CD4-positive, alpha-beta T cell treated with Interleukin-2 at 100 ng/mL for 4 hours (primary cell): ENCODE data around the gene LAMTOR5.
"Not testable (repeated sequence)": the region's sequence is repeated elsewhere in the genome, so short reads cannot be mapped to it uniquely, and the experiment has no call there.

ENCODE experiments used
- DNase-seq: peaks from one replicate; pipeline ENCODE4 v3.0.0-alpha.2; 2020; ENCODE audit warnings: low spot score

The LAMTOR5 gene

DNA sequence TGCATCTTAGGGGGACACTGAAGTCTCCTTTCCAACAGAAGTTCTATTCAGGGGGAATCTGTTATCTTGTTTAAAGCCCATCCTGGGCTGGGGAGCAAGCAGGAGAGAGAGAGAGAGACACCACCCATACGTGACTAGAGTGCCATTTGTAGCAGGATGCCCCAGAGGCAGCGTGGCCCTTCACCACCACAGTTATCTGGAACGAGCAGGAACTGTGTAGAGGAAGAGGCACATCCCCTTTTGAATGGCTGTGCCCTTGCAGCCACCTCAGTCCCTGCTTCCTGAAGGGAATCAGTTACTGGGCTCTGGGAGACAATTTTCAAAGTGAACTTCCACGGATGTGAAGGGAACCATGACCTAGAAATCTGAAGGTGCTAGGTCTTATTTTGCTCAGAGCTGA lies 19.4 kb upstream of the LAMTOR5 start:
- no peak for DNase-seq

DNA sequence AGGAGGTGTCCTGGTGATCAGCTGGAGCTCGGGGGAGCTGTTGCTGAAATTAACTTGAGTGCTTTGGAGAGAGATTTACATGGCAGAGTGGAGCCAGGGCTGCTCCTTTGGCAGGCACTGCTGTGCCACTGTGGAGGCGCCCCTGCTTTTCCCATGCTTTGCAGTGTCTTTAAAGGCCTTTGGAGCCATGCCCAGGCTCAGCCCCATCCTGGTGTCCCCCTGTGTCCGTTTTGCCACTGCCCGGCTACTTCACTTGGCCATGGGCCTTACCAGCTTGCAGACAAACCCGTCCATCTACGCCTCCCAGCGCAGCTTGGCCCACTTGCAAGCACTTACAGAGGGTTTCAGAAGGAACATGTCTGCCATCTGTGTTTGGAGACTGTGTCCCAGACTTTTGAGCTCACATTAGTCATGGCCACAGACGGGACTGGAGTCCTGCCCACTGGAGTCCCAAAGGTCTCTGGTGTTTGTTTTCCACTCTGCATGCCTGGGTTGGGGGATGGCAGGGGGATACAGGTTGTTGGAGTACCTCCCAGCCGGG lies 18.2 kb upstream of the LAMTOR5 start:
- no peak for DNase-seq

DNA sequence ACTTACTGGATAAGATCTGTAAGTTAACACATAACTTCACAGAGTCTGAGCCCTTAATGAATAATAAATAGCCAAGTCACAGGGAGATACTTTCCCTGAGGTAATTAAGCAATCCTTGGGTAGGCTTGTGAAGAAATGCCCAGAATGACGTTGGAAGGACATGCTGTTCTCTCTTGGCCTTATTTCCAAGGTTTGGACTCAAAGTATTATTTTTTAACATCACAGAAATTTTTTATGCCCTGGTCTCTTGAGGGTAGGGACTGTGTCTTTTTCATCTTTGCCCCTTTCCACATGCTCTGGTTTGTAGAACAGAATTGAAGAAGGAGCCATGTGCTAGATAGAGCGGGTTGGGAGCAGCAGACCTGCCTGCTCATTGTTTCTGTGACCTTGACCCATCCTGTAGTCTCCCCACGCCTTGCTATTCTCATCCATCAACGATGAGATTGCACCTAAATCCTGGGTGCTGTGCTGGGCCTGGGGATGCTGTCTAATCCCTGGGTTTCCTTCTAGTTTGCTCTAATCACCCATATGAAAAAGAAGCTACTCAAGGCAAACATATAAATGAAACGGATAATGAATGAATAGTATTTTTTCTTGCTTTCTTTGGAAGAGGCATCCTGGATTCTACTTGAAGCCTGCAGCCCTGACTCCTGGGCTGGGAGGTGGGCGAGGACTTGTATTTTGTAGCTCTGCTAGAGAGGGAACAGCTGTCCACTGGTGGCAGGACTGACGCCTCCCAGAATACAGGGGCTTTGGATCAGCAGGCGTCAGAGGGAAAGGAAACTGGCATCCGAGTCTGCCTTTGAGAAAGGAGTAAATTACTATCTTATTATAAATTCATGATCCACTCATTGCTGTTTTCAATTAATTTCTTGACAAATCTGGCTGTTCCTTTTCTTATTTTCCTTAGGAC lies 17.5 kb upstream of the LAMTOR5 start:
- DNase-seq: no peak

DNA sequence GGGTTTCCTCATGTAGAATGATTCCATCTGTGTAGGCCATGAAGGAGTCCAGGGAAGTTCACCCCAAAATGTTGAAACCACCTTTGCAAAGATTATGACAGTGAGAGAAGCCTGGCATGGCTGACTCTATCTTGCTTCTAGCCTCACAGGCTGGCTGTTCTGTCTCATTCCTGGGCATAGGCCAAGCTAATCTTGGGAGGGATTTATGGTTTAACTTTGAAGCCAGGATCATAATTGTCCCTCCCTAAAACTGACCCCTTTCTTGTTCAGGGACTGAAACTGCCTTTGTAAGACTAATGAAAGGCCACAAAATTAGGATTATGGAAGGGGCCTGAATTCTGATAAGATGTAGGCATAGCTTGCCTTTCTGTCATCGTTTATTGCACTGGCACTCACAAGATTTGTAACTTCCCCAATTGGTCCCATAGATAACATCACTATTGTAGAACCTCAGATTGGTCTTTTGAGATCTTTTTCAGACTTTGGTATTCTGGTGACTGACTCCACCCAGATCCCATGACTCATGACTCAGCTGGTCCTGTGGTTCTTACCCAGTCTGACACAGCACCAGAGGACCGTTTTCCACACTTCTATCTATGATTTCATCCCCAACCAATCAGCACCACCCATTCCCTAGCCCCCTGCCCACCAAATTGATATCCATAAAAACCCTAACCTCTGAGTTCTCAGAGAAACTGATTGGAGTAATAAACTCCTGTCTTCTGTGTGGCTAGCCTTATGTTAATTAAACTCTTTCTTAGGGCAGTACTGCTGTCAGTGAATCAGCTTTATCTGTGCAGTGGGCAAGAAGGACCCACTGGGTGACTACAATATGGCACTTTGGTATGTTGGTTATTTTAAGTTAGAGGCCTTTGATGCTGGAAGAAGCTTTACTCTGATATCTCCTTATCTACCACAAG lies 13.6 kb upstream of the LAMTOR5 start:
- DNase-seq: peak; percentile 13

DNA sequence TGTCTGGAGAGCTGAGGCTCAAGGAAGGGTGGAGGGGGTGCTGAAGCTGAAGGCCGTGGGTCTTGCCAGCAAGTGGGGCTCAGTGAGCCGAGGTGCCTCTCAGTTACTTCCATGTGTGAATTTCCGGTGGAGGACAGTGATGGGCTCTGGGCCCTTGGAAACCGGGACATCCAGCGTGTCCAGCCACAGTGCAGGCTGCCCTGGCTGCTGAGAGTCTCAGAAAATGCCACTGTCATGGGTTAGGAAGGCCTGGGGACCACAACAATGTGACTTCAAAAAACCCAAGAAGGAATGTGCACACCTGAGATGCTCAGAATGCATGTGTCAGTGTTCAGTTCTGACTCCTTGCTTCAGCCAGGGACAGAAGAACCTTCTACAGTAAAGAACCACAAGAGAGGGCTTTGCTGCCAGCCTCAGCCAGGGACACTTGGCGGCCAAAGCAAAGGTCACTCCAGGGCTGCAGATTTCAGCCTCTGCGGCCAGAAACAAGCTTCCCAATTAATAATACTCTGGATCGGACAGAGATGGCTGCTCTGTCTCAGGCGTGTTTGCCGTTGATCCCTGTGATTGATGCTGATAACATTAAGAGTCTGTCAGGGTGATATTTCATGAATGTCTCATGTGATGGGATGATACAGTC lies 12.6 kb upstream of the LAMTOR5 start:
- DNase-seq: no peak

DNA sequence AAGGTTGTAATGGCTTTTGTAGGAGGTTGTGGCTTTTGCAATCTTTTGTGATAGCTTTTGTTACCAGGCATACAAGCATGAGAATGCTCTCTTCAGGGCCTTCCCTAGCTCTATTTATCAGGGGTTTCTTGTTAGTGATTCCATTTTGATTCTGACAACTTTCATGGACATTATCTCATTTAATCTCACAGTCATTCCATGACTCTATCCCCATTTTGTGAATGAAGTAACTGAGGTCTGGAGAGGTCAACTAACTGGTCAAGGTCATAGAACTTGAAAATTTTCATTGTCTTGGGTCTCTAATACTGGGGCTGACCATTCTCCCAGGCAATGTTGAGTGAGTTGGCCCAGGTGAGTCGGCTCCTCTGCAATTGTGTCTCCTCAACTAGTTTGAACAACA lies 11.2 kb upstream of the LAMTOR5 start:
- no peak for DNase-seq

DNA sequence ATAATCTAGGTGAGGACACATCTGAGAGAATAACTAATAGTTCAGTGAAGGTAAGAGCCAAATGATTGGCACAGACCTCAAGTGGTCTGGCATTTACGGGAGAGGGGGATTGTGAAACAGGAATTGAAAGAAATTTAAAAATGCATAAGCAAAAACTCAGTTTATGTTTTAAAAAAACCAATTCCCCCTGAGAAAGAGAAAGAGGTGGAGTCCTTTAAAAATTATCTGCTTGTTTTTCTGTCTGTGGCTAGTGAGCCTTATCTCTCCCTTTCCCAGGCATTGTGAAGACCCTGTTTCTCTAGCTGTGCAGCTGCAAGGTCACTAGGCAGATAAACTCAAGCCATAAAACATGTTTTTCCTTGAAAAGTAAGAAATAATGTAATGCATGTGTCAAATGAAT lies 5.6 kb upstream of the LAMTOR5 start:
- not testable (repeated sequence) for DNase-seq

DNA sequence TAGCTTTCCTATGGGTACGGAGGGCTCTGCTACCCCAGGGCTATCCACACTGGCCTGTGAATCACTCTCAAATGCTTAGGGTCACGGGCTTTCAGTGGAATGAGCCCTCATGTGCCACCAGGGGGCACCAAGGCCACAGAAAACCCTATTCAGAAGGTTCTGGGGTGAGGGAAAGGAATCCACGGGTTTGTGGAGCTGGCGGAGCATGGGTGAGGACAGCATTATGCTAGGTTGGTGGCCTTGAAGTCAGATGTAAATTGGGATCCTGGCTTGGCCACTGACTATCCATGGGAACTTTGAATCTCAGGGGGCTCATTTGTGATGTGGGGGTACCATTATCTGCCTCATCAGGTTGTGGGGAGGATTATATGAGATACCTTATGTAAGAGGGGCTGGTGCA lies 5.1 kb upstream of the LAMTOR5 start:
- peak; percentile 72 for DNase-seq

DNA sequence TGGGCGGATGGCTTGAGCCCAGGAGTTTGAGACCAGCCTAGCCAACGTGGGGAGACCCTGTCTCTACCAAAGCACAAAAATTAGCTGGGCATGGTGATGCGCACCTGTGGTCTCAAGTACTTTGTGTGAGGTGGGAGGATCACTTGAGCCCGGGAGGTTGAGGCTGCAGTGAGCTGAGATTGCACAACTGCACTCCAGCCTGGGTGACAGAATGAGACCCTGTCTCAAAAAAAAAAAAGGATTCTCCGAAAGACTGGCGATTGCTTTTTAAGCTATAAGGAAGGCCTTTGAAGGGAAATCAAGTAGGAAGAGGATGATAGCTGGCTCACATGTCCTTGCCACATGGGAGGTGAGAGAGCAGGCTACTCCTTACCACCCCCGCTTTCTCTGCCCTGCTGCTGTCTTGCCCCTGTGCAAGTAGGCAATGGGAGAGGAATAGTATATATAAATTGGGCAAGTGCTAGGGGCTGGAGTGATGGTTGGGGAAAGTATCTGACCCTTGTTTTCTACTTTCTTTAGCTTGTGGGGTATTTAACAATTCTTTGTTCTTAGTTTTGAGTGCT lies 3.8 kb upstream of the LAMTOR5 start:
- no peak for DNase-seq

DNA sequence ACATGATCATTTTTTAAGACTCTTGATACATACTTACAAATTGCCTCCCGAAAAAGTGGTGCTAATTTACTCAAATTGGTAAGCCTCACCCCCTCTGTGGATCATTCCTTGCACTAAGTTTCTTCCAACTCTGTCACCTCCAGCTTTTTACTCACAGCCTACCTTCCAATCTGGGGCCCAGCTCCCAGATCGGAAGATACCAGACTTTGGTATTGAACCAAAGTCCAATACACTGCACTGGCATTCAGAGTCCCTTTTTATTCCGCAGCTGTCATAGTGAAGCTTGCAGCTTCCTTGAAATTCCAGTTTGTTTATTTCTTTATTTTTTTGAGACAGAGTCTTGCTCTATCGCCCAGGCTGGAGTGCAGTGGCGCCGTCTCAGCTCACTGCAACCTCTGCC lies 1.8 kb upstream of the LAMTOR5 start:
- no peak for DNase-seq

DNA sequence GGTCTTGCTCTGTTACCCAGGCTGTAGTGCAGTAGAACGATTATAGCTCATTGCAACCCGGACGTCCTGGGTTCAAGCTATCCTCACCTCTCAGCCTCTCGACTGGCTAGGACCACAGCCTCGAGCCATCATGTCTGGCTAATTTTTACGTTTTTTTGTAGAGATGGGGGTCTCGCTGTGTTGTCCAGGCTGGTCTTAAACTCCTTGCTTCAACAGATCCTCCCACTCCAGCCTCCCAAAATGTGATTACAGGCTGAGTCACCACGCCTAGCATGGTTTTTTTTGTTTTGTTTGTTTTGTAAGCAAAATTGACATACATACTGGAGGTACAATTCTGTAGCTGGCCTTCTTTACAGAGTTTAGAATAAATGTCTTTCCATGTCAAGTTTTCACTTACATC lies 994 bp upstream of the LAMTOR5 start:
- no peak for DNase-seq

DNA sequence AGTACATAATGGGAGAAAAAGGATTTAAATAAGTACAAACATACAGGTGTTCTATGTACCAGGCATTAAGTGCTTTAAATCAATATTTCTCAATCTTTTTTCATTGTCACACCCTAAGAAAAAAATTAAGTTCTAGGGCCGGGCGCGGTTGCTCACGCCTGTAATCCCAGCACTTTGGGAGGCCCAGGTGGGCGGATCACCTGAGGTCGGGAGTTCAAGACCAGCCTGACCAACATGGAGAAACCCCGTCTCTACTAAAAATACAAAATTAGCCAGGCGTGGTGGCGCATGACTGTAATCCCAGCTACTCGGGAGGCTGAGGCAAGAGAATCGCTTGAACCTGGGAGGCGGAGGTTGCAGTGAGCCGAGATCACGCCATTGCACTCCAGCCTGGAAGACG lies 1.1 kb downstream of the LAMTOR5 start:
- DNase-seq: not testable (repeated sequence)

DNA sequence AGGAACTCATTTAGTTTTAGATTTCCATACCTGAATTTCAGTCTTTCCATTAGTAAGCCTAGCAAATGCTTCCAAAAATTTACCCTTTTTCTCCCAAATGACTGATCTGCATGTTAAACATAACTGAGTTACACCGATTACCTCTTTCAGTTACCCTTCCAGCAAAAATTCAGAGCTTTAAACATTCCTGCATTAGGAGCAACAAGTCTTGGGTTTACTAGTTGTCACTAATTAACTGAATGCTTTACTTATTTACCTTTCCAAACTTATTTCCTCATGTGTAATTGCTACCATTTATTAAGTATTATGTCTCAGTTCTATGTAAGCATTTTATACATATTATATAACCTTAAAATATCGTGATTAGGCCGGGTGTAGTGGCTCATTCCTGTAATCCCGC lies 3.1 kb downstream of the LAMTOR5 start:
- no peak for DNase-seq

DNA sequence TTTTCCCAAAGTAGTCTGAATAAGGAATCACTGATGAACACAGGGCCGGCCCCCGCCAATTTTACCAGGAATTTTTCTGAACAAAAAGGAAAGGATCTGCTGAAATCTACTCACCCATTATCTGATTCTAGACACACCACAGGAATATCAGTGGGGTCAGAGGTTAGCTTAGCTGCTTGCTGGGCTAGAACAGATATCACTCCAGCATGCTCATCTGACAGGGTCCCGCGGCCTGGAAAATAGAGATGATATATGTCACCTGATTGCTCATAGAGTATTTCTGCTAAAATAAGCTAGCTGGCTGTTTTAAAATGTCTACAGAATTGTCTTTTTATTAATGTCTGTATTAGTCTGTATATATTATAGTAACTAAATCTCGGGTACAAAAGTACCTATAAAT lies 3.7 kb downstream of the LAMTOR5 start:
- DNase-seq: no peak

DNA sequence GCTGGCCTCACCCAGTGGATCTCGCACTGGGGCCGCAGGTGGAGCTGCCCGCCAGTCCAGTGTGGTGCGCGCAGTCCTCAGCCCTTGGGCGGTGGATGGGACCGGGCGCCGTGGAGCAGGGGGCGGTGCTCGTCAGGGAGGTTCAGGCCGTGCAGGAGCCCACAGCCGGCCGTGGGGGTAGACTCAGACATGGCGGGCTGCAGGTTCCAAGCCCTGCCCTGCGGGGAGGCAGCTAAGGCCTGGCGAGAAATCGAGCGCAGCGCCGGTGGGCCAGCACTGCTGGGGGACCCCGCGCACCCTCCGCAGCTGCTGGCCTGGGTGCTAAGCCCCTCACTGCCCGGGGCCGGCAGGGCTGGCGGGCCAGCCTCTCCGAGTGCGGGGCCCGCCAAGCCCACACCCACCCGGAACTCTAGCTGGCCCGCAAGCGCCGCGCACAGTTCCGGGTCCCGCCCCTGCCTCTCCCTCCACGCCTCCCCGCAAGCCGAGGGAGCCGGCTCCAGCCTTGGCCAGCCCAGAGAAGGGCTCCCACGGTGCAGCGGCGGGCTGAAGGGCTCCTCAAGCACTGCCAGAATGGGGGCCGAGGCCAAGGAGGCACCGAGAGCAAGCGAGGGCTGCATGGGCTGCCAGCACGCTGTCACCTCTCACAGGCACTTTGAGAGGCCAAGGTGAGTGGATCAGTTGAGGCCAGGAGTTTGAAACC lies 11.1 kb downstream of the LAMTOR5 start:
- not testable (repeated sequence) for DNase-seq

DNA sequence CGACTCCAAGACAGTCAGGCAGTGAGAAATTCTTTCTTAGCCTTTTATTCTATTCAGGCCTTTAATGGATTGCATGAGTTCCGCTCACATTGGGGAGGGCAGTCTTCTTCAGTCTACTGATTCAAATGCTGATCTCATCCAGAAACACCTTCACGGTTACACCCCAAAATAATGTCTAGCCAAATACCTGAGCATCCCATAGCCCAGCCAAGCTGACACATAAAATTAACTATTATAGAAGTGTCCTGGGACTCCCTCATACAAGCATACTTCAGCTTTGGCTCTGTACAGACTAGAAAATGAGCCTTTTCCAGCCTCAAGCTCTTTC lies 13.0 kb downstream of the LAMTOR5 start:
- no peak for DNase-seq

DNA sequence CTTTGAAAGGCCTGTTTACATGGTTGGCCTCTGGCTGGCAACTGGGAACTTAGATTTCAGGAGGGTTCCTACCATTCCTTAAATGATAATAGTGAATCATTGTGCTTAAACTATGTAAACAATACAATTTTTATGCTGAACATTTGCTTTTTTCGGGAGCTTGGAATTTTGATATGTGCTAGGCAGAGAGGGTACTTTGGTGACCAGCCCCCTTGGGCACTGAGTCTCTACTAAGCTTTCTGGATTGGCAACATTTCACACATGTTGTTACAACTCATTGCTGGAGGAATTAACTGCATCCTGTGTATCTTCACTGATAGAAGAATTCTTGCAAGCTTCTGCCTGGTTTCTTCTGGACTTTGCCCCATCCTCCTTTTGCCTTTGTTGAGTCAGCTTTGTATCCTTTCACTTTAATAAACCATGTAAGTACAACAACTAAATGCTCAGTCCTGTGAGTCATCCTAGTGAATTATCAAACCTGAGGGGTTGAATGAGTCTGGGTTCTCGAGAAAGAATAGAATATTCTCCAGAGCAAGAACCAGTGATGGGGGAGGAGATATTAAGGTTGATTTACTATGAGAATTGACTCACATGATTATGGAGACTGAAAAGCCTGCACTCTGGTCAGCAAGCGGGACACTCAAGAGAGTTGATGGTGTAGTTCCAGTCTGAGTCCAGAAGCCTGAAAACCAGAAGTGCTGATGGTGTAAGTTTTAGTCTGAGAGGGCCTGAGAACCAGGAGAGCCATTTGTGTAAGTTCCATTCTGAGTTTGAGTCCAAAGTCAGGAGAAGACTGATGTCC lies 13.6 kb downstream of the LAMTOR5 start:
- DNase-seq: no peak

DNA sequence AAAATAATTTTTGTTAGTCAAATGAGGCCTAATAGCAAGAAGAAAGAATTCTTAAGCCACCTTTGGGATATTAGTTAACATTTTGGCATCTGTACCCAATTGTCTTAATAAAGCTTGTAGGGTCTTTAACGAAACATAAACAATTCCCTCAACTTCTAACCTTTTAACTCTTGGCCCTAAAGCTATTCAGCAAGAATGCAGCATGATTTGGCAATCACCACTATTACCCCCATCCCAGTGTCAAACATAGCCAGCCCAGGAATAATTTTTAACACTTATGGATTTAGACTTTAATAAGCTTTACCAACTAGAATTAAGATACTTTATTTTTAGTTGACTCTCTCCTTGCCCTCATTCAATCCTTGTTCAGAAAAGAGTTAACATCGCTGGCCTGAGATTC lies 14.2 kb downstream of the LAMTOR5 start:
- no peak for DNase-seq

DNA sequence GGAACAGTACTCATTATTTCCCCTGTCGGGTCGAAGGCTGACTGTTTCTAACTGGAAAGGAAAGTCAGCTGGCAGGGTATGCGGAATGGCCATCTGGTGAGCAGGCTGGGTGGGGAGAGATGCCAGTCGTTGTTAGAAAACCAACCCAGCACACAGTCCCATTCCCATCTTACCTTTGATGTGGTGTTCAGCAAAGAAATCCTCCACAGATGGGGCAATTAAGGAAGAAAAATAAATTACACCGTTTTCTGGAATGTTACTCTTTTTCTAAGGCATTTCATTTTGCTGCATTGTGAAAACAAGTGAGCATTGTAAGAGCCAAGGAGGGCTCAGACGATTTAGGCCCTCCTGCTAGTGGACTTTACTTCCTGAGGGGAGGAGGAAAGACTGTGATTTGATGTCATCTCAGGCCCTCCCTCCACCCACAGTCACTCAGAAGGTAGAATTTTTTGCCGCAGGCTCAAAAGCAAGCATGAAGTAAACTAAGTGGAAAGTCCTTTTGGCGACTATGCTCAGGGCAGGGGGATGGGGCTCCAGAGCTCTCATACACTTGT lies 16.7 kb downstream of the LAMTOR5 start, which contains the start of gene SLC16A4:
SLC16A4 (minus strand) TSS at position 335 of the 554 bp plus-strand sequence. CDS start 1,703 bp downstream, outside the sequence.
- no peak for DNase-seq

DNA sequence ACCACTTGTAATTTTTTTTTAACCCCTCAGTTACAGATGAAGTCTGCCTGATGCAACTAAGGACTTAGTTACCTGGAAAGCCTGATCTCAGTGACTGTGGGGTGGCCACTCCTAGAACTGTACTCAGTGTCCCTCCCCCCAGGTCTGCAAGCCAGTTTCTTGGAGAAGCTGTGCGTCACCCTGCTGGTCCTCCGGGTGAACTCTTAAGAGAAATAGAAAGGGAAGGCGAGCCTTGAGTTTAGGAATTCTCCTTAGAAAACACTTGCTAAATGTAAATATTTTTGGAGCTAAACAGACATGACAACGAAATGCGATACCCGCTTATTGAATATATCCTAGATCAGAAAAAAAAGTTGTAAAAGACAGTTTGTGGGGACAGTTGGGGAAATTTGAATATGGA lies 17.4 kb downstream of the LAMTOR5 start:
- no peak for DNase-seq
